ENCODE data around the gene CSNK1G1.
"Not testable (repeated sequence)": the region's sequence is repeated elsewhere in the genome, so short reads cannot be mapped to it uniquely, and the experiment has no call there.

Gene CSNK1G1

DNA sequence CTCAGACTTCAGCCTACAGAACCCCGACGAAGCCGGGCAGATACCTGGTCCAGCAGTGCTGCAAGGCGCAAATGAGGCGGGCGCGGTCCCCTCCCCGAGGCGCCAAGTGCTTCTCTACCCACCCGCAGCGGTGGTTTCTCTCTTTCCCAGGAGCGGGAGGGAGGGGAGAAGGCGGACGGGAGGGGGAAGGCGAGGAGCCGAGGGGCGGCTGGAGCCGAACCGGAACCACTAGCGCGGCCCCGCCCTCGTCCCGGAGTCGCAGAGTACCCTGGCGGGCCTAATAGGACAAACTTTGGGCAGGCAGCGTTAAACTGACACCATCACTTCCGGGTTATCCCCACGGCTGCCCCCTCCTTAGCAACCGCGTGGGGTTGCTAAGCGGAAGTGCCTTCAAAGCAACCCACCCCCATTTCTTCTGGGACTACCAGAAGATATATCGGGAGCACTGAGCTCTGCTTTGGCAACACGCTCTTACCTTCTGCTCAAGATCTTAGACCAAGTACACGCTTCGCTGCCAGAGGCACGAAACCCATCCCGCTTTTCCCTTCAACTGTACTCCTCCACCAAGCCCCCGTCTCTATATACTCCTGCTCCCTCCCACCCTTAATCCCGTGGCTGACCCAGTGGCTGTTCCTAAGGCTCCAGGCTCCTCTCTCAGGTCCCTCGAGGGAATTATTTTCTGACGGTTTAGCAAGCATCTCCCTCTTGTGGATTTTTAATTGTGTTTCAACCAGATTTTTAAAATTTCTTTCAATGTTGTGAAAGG lies at the start of gene CSNK1G1:
Gene CSNK1G1 (minus strand): TSS at position 230 of the 766 bp plus-strand sequence. CDS start 55,674 bp downstream, outside the sequence.
- DNase-seq (ENCODE audit: low spot score): peak; percentile 94

DNA sequence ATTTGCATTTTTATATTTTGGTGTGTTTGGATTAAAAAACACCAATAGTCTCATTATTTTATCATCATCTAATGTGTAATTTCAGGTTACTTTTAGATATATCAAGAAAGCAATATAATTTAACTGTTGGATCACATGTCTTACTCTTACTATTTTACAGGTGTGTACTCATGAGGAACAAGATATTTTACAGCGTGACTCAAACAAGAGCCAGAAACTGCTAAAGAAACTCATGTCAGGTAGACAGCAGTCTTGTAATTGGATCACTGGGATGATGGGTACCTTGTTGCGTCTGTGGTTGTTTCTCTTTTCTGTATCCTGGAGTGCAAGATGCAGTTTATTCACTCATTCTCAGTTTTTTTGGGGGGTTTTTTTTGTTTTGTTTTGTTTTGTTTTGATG lies 44.6 kb upstream of the CSNK1G1 start:
- no peak for DNase-seq (ENCODE audit: low spot score)

GRCh38 chr15:64398575-64398974 lies 42.6 kb upstream of the CSNK1G1 start:
- no peak for DNase-seq (ENCODE audit: low spot score)

DNA sequence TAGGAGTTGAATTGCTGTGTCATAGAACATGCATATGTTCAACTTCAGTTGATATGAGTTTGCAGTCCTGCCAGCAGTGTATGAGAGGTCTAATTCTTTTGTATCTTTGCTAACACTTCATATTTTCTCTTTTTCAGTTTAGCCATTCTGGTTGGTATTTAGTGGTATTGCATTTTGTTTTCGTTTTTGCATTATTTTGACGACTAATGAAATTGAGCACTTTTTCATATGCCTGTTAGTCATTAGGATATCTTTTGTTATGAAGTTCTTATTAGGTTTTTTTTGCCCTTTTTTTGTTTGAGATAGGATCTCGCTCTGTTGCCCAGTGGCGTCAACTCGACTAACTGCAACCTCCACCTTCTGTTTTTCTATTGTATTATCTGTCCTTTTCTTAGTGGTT lies 40.8 kb upstream of the CSNK1G1 start:
- no peak for DNase-seq (ENCODE audit: low spot score)

DNA sequence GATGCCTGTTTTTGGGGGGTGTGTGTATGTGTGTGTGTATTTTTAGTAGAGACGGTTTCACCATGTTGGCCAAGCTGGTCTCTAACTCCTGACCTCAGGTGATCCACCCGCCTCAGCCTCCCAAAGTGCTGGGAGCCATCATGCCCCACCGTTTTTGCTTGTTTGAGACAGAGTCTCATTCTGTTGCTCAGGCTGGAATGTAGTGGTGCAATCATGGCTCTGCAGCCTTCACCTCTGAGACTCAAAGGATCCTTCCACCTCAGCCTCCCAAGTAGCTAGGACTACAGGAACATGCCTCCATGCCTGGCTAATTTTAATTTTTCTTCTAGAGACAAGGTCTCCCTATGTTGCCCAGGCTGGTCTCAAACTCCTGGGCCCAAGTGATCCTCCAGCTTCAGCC lies 36.5 kb upstream of the CSNK1G1 start:
- DNase-seq (ENCODE audit: low spot score): not testable (repeated sequence)

GRCh38 chr15:64389036-64389435 lies 33.1 kb upstream of the CSNK1G1 start:
- no peak for DNase-seq (ENCODE audit: low spot score)

DNA sequence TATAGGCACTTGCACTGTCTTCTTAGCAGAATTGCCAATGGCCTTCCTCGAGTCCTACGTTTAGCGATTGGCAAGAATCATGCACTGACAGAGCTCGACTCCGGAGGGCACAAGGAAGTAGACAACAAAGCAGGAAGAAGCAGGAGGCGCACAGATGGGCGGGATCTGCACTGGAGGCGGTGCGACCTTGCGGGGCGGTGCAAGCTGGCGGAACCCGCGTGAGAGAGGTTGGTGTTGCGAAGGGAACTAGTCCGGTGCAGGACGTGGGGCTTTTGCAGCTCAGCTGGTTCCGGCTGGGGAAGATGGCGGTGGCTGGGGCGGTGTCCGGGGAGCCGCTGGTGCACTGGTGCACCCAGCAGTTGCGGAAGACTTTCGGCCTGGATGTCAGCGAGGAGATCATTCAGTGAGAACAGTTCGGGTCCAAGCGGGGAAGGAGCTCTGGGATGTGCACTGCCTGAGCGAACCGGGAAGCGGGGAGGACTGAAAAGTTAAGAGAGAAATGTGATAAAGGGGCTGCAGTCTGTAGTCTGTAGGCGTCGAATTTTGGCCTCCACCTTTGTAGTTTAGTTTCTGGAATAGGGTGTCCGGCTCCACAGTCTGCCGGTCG lies 31.7 kb upstream of the CSNK1G1 start, which contains the start of gene TRIP4:
Gene TRIP4 (plus strand): TSS at position 275 of the 607 bp plus-strand sequence. CDS start 28 bp downstream, at position 303.
- peak; percentile 97 for DNase-seq (ENCODE audit: low spot score)

DNA sequence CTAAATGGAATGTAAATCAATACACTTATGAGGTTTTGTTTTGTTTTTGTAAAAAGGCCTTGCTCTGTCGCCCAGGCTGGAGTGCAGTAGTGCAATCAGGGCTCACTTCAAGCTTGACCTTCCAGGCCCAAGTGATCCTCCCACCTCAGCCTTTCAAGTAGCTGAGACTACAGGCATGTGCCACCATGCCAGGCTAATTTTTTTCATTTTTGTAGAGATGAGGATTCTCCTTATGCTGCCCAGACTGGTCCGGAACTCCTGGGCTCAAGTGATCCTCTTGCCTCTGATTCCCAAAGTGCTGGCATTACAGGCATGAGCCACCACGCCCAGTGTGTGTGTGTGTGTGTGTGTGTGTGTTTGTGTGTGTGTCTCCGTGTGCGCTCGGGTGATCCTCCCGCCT lies 30.3 kb upstream of the CSNK1G1 start:
- no peak for DNase-seq (ENCODE audit: low spot score)

- DNase-seq (ENCODE audit: low spot score): no peak
Observed at GRCh38 chr15:64383760-64384159, 27.8 kb upstream of the CSNK1G1 start.

DNA sequence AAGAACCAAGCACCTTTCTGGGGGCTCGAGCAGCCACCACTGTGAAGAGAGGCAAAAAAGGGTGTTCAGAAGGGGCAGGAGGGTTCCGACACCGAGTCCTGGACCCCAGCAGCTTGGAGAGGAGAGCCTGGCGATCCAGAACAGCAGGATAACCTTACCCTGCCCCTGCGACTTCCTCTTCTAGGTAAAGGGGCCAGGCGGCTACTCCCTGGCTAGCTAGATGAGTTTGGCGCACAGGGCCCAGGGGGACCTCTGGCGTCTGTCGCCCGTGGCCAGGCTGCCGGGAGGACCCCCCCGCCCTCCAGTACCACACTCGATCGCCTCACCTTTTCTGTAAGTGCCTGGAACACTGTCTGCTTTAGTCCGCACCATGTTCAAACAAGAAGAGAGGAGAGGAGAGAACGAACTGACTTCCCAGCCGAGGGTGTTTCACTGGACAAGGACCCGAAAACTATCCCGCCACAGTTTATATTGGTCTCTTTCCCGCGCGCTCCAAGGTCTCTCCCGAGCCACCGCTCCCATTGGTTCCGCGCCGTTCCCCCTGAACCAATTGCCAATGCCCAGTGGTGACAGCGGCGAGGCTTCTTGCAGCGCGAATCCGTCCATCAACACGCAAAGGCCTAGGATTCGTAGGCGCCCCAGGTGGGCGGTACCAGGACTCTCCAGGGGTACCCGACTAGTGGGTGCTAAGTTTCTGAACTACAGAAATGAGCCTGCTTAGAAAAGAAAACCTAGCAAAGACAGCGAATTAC lies 25.2 kb upstream of the CSNK1G1 start, which contains the start of gene PCLAF:
Gene PCLAF (minus strand): TSS at position 442 of the 752 bp plus-strand sequence. CDS start 70 bp downstream, at position 372.
- peak; percentile 99 for DNase-seq (ENCODE audit: low spot score)

GRCh38 chr15:64380130-64380870 lies 24.3 kb upstream of the CSNK1G1 start:
- DNase-seq (ENCODE audit: low spot score): not testable (repeated sequence)

DNA sequence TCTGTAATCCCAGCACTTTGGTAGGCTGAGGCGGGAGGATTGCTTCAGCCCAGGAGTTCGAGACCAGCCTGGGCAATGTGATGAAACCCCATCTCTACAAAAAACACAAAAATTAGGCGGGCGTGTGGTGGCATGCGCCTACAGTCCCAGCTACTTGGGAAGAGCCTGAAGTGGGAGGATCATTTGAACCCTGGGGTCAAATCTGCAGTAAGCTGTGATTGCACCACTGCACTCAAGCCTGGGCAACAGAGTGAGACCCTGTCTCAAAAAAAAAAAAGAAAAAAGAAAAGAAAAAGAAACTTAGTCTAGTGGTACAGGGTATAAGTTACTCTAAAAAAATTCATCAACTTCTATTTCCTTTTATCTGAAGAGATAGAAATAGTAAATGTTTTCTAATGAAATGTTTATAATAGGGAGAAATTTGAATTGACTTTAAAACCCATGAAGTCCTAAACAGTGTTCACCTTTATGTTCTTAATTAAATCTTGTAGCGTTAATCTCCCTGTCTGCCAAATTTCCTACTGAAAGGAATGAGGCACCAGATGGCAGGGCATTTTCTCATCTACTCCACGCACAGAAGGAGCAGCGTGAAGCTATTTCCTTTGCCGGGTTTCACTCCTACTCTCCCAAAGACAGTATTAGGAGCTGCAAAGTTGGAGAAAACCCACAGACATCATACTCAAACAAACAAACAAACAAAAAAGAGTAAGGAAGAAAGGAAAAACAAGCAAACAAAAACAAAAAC lies 23.4 kb upstream of the CSNK1G1 start:
- no peak for DNase-seq (ENCODE audit: low spot score)

DNA sequence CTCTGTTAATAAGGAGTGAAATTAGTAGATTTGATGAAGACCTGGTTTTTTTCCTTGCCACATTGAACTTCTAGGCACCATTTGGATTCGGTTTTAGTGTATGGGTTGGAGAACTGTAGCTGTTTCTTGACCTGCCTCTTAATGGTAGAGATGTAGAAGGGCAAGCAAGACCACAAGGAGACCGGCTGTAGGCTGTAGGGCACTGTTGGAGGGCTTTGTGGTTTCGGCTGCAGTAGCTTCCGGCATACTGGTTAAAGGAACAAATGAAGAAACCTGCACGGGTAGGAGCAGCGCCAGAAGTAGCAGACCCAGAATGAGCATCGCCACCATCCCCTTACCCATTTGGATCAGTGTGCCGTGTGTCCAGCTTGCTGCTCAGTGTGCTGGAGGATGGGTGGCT lies 17.4 kb upstream of the CSNK1G1 start:
- no peak for DNase-seq (ENCODE audit: low spot score)

DNA sequence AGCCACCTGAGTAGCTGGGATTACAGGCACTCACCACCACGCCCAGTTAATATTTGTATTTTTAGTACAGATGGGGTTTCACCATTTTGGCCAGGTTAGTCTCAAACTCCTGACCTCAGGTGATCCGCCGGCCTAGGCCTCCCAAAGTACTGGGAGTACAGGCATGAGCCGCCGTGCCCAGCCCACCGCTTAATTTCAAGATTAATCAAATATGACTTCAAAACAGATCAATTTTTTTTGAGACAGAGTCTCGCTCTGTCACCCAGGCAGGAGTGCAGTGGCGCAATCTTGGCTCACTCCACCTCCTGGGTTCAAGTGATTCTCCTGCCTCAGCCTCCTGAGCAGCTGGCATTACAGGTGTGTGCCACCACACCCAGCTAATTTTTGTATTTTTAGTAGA lies 15.4 kb upstream of the CSNK1G1 start:
- DNase-seq (ENCODE audit: low spot score): not testable (repeated sequence)

- no peak for DNase-seq (ENCODE audit: low spot score)
Observed at GRCh38 chr15:64369078-64369607, 13.2 kb upstream of the CSNK1G1 start.

DNA sequence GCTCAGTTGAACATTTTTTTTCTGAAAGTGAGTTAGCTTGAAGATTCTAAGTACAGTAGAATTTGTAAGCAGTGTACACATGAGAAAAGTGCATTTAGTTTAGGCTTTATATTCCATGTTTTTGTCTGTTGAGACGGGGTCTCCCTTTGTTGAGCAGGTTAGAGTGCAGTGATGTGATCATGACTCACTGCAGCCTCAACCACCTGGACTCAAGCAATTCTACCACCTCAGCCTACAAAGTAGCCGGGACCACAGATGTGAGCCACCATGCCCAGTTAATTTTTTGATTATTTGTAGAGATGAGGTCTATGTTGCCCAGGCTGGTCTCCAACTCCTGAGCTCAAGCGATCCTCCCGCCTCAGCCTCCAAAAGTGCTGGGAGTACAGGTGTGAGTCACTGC lies 5.3 kb upstream of the CSNK1G1 start:
- no peak for DNase-seq (ENCODE audit: low spot score)

DNA sequence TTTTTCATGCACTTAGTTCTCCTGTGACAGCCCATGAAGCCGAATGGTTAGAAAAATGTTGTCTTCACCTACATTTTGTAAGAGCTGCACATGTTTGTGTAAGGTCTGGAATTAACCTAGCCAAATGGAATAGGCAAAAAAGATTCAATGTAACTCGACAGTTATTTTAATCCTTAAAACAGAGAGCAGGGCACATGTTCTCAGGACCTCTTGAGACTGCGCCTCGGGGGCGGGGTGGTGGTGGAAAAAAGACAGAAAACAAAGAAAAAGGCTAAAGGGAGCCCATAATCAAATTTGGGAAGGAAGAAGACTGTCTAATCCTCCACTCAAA lies 702 bp upstream of the CSNK1G1 start:
- no peak for DNase-seq (ENCODE audit: low spot score)

- no peak for DNase-seq (ENCODE audit: low spot score)
Observed at GRCh38 chr15:64355348-64355943, 527 bp downstream of the CSNK1G1 start.

DNA sequence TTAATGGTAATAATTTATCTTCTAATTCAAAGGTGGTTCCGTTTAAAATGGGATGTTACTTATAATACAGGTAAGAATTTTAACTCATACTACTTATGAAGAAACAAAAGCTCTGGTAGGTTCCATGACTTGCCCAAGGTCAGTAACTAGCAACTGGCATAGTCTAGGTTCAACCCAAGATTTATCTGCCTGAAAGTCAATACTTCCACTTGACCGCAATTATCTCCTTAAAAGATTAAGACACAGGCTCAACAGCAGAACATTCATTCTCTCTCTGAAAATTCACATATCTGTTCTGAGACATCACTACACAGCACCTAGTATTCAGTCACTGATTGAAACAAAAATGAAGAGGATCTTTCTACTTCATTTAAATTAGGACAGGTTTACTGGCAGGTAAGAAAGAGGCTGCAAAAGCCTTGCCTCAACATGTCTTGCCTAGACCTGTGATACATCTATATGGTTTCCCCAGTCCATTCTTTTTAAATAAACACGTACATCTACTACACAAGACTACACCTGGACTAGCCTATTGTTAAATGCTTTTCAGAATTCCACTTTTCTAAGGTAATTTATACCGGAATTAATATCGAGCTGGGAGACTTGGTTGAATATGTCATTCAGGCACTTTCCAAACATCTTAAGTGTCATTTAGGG lies 1.2 kb downstream of the CSNK1G1 start:
- no peak for DNase-seq (ENCODE audit: low spot score)

GRCh38 chr15:64351265-64351664 lies 4.7 kb downstream of the CSNK1G1 start:
- DNase-seq (ENCODE audit: low spot score): no peak
